Hypothalamus (tissue), 51 donors: ENCODE data around the gene CCNJL.

Experiments
- DNase-seq, 51 donors: peaks; one replicate each; lab custom pipeline; 2025; lab: John Stamatoyannopoulos, UW

CCNJL gene

DNA sequence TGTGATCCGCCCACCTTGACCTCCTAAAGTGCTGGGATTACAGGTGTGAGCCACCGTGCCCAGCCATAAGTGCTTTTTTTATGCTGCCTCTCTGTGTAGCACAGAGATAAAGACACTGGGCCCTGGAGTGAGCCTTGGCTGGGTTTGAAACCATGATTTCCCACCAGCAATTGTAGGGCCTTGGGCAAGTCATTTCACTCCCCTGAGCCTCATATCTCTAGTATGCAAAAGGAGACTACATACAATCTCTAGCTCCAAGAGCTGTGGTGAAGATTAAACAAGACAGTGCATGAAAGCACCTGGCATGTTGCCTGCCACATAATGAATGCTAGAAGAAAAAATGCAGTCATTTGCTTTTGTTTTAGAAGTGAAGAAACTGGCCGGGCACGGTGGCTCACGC lies 79.1 kb downstream of the CCNJL start:
- no peak for DNase-seq

DNA sequence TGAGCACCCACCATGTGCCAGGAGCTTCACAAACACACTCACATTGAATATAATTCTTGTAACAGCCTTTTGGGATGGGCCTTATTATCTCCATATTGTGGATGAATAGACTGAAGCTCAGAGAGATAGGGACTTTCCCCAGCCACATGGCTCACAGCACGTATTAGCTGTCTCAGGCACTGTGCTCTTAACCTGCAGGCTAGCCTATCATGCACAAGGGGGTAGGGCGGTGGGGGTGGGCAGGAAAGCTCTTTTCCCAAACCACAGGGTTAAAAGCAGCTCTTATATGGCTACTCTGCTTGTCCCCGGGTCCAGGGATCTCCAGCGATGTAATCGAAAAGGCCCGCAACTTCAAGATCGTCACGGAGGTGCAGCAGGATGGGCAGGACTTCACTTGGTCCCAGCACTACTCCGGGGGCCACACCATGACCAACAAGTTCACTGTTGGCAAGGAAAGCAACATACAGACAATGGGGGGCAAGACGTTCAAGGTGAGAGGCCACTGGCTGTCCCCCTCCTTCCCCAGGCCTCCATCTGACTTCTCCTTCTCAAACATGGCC lies 80.5 kb downstream of the CCNJL start:
- no peak for DNase-seq

DNA sequence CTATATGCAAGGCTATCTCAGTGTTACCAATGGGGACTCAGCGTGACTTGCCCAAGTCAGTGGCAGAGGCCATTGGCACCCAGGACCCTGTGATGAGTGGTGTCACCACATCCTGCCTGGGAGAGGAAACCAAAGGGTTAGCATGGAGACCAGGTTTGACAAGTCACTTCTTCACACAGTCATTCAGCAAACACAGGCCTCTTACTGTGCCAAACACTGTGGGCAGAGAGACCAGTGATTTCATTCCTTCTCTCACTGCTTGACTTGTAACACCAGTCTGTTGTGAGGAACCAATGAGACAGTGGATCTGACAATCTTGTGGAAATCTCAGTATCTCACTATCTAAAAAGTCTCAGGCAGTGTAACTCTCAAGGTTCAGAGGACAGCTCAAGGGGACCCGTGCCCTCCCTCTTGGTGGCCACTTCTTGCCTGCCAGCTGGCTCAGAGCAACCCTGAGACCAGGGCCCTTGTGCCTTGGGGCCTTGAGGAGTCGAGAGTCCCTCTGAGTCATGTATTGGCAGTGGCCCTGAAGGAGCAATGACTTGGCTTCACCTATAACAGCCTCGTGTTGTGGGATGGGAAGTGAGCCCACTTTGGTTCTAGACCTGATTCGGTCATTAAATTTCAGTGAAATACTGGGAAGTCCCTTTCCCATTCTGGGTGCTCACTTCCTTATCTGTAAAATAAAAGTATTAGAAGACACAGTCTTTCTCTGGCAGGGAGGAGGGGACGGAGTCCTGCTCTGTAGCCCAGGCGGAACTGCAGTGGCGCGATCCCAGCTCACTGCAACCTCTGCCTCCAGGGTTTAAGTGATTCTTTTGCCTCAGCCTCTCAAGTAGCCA lies 81.5 kb downstream of the CCNJL start:
- DNase-seq = peak in 7 of 51 donors; percentile 1 to 57 (median 15)

DNA sequence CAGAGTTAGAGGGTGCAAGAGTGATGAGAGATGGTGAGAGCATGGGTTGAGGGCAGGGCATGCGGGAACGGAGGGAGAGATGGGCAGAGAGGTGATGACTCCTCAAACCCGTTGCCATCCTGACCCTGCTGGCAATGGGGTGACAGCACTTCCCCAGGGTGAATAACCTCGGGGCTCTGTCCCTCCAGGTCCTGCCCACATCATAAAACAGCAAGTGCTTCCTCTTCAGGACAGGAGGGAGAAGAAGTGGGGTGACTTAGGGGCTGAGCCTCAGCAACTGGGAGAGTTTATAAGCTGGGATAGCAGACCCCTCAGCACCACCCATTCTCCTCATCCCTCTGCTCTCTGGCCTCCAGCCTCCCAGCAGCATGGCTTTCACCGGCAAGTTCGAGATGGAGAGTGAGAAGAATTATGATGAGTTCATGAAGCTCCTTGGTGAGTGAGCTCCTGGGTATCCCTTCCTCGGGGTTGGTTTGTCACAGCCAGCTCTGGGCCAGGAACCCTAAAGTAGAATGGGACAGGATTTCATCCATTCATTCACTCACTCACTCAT lies 83.1 kb downstream of the CCNJL start, which contains the start of gene FABP6:
TSS of gene FABP6 (plus strand) at position 317 of the 553 bp plus-strand sequence. CDS start at position 369, 52 bp downstream.
- no peak for DNase-seq

DNA sequence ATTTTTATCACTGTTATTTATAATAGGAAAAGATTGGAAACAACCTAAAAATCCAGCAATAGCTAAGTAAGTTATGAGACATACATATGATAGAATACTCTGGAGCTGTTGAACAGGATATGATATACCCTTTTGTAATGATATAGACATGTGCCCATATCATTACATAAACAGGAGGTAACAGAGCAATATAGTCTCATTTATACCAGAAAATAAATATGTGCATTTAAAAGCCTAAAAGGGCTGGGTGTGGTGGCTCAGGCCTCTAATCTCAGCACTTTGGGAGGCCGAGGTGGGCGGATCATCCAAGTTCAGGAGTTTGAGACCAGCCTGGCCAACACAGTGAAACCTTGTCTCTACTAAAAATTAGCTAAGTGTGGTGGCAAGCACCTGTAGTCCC lies 85.4 kb downstream of the CCNJL start:
- no peak for DNase-seq

DNA sequence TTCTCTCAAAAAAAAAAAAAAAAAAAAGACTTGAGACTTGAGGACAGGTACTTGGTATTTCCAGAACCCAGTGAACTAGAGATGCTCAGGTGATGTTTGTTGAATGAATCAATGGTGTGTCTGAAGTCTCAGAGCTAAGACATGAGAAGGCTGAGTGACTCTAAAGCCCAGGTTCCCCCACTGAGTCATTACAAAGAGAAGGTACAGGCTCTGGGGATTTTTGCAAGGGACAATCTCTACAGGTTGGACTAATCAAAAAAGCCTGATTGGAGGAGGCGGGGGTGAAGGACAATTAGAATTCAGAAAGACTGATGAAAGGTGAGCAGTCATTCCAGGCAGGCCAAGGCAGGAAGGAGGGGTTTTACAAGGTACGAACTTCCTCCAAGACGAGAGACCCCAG lies 91.3 kb downstream of the CCNJL start:
- no peak for DNase-seq

DNA sequence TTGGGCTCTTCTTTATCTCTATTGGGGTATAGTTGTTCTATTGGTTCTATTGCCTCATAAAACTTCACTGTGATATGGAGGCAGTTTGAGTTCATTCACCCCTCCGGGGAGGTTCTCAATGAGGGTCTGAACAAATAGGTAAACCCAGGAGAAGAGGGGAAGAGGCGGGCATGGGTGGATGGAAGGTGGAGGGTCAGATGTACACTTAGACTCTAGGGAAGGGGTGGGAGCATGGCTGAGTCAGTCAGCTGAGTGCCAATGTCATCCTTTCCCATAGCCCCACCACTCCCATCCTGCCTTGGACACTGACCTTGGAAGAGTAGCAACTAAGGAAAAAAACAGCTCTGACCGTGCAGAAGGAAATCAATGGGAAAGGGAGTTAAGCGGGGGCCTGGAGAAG lies 93.0 kb downstream of the CCNJL start:
- DNase-seq = no peak

DNA sequence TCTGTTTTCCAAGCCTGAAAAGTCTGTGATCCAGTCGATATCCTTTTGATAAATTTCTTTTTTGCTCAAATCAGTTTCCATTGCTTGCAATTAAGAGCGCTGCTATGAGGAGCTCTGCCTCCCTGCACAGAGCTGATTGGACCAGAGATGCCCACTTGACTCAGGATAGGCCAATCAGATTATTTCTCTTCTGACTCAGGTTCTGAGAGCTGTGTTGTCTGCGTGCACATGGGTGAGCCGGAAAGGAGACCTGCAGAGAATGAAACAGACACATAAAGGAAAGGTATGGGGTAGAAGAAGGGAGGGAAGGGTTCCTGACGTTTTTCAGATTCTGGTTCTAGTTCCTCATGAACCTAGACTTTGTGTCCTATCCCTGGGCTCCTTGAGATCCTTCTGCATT lies 98.8 kb downstream of the CCNJL start:
- peak in 4 of 51 donors; percentile 4 to 14 (median 13) for DNase-seq

DNA sequence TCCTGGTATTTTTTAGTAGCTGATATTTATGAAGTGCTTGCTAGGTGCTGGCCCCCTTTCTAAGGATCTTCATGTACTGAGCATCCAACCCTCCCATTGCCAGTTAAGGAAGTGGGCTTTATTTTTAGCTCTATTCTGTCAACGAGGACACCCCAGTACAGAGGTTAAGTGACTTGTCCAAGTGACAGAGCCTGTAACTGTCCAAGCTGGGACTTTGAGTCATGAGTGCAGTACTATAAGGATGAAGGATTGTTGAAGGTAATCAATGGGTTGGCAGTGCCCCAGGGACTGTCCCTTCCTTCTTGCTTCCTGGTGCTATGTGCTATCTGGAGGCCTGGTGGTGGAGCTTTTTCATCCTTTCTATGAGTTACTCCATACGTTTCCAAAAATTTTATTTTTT lies 101.0 kb downstream of the CCNJL start:
- DNase-seq = no peak

DNA sequence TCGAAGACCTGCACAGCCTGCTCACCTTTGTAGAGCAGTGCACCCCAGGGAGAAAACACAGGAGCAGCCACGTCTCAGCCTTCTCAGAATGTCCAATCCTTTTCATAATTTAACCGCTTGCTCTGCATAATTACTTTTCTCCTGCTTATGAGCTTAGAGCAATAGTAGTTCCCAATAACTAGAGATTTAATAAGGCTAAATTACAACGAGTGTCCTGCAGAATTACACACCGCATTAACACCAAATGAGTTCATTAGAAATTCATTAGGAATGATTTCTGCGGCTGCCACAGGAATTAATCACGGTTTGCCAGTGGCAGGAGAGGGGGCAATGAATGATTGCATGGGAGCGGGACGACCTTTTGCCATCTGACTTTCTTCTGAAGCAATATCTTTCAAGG lies 101.8 kb downstream of the CCNJL start:
- DNase-seq = no peak

DNA sequence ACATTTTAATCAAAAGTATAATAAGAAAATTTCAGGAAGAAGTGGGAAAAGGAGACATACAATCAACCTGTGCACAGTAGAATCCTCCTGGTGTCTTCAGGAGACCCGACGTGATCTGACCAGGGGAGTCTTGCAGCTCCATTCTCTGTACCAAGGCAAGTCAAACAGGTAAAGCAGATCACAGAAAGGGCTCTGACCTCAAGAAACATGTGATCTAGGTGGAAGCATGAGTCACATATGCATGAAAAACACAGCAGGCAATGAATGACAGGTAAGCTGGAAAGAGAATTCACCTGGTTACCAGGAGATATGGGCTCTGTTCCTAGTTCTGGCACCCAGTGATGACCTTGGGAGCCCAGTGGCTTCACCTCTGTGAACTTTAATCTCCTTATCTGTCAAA lies 102.4 kb downstream of the CCNJL start:
- no peak for DNase-seq

DNA sequence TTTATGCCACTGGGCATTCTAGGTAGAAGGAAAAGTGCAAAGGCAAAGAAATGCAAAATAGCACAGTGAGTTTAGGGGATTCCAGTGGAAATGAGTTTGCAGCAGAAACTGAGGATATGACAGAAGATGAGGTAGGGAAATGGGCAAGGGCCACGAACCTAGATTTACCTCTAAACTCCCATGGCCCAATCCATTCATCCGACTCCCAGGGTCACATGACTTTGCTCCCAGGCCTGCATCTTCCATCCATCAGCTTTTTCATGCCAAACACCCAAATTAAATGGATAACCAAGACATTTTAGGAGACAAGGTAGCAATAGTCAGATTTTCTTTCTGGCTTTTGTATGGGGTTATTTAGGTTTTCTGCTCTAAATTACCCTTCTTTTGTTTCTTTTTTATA lies 105.3 kb downstream of the CCNJL start:
- no peak for DNase-seq
